ENCODE measurements around the gene TREX2. TPM values are rescaled to one million over a fixed set of nuclear protein-coding genes. Genes with fewer than 3 reads are reported as not detected.

The TREX2 gene
- total RNA-seq, 4 donors from 2014 or later, result 19.3 to 62.6 (median 50.7) TPM

GRCh38 chrX:153487590-153488071 is 41.8 kb upstream of the TREX2 start:
- no peak overlapping the region for H3K27ac ChIP-seq
- H3K4me3 ChIP-seq, result no peak overlapping the region
- no peaks in the 10 kb centered on the region for H3K36me3 ChIP-seq
- no peaks in the 10 kb centered on the region for H3K9me3 ChIP-seq
- no peak for DNase-seq (ENCODE audit: low spot score in 2 of 2)
- 60% methylated on average over 8 of the region's 11 CpGs for WGBS
- peaks cover 29% of the 10 kb centered on the region for H3K4me1 ChIP-seq
- no peaks in the 10 kb centered on the region for H3K27me3 ChIP-seq
- TF ChIP-seq CTCF (IDR thresholded peaks at IDR 0.05) (no peak), POLR2AphosphoS5 (IDR thresholded peaks at IDR 0.05) (no peak), POLR2A (IDR thresholded peaks at IDR 0.05) (no peak), EP300 (IDR thresholded peaks at IDR 0.05) (no peak)

DNA sequence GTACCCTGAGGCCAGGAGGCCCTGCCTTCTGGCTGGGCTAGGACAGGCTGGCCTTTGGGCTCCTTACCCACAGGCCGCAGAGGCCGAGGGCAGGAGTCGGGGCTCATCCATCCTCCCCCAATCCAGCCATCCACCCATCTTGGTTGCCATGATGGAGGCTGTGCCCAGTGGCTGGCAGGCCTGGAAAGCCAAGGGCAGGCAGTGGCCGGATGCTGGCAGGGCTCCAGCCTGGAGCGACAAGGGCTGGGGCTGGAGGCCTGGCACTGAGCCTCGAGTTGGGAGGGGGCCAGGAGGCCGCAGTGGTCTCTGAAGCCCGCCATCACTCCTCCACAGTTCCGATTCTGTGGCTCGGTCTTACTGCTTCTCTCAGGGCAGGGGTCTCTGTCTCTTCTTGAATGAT is 40.3 kb upstream of the TREX2 start:
- 81% methylated on average over 7 of the region's 10 CpGs for WGBS
- Histone ChIP-seq H3K36me3 (no peaks in the 10 kb centered on the region), H3K4me1 (peaks cover 26% of the 10 kb centered on the region), H3K4me3 (no peak overlapping the region), H3K27me3 (no peaks in the 10 kb centered on the region), H3K27ac (no peak overlapping the region), H3K9me3 (no peaks in the 10 kb centered on the region)
- DNase-seq (ENCODE audit: low spot score in 2 of 2), result no peak
- TF ChIP-seq EP300 (IDR thresholded peaks at IDR 0.05) (no peak), POLR2A (IDR thresholded peaks at IDR 0.05) (no peak), CTCF (IDR thresholded peaks at IDR 0.05) (no peak), POLR2AphosphoS5 (IDR thresholded peaks at IDR 0.05) (no peak)

DNA sequence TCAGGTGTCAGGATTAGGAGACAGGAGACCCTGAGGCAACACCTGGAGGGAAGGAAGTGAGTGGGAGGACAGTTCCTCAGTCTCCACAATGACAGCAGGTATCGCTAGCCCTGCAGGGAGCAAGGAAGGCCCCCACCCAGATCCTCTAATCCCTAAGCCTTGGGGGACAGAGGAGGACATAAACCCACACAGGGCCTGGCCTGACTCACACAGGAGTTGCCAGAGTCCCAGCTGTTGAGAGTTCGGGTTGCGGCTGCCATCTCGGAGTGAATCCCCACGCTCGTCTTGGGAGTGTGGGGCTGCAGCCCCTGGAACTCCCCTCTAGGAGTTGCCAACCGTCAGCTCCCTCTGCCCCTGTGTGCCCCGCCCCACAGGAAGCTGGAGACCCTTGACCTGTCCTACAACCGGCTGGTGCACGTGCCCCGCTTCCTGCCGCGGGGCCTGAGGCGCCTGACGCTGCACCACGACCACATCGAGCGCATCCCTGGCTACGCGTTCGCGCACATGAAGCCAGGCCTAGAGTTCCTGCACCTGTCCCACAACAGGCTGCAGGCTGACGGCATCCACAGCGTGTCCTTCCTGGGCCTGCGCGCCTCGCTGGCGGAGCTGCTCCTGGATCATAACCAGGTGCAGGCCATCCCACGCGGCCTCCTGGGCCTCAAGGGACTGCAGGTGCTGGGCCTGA is 39.7 kb upstream of the TREX2 start:
- no peaks in the 10 kb centered on the region for H3K27me3 ChIP-seq
- no peak for TF ChIP-seq EP300 (IDR thresholded peaks at IDR 0.05)
- TF ChIP-seq CTCF (IDR thresholded peaks at IDR 0.05), result no peak
- TF ChIP-seq POLR2A (IDR thresholded peaks at IDR 0.05), result no peak
- no peak for TF ChIP-seq POLR2AphosphoS5 (IDR thresholded peaks at IDR 0.05)
- 90% methylated on average over 17 of the region's 30 CpGs for WGBS
- no peaks in the 10 kb centered on the region for H3K9me3 ChIP-seq
- H3K27ac ChIP-seq, result no peak overlapping the region
- H3K4me3 ChIP-seq, result no peak overlapping the region
- H3K36me3 ChIP-seq, result no peaks in the 10 kb centered on the region
- H3K4me1 ChIP-seq, result peaks cover 29% of the 10 kb centered on the region
- no peak for DNase-seq (ENCODE audit: low spot score in 2 of 2)

DNA sequence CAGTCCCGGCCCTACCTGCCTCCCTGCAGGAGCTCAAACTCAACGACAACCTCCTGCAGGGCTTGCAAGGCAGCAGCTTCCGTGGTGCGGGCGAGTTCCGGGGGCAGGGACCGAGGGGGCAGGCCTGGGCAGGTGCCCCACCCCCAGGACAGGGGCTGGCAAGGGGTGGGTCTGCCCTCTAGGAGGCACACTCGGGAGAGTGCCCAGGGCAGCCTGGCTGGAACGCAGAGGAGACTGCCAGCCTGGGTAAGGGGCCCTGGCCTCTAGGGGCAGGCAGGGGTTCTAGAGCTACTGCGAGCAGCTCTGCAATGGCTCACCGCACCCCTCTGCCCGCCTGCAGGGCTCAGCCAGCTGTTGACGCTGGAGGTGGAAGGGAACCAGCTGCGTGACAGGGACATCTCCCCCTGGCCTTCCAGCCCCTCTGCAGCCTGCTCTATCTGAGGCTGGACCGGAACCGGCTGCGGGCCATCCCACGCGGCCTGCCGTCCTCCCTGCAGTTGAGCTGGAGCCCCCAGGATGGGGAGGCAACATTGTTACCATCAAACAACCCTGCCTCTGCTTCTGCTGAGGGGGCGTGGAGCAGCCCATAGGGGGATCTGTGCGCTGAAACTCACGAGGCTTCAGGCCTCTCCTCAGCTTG is 36.6 kb upstream of the TREX2 start:
- no peak for TF ChIP-seq EP300 (IDR thresholded peaks at IDR 0.05)
- no peak for TF ChIP-seq CTCF (IDR thresholded peaks at IDR 0.05)
- TF ChIP-seq POLR2AphosphoS5 (IDR thresholded peaks at IDR 0.05), result no peak
- TF ChIP-seq POLR2A (IDR thresholded peaks at IDR 0.05), result no peak
- no peak overlapping the region for H3K4me3 ChIP-seq
- H3K4me1 ChIP-seq, result peaks cover 26% of the 10 kb centered on the region
- DNase-seq (ENCODE audit: low spot score in 2 of 2), result no peak
- no peaks in the 10 kb centered on the region for H3K9me3 ChIP-seq
- WGBS, result 80% methylated on average over 2 of the region's 23 CpGs
- H3K36me3 ChIP-seq, result no peaks in the 10 kb centered on the region
- H3K27ac ChIP-seq, result no peak overlapping the region
- no peaks in the 10 kb centered on the region for H3K27me3 ChIP-seq

DNA sequence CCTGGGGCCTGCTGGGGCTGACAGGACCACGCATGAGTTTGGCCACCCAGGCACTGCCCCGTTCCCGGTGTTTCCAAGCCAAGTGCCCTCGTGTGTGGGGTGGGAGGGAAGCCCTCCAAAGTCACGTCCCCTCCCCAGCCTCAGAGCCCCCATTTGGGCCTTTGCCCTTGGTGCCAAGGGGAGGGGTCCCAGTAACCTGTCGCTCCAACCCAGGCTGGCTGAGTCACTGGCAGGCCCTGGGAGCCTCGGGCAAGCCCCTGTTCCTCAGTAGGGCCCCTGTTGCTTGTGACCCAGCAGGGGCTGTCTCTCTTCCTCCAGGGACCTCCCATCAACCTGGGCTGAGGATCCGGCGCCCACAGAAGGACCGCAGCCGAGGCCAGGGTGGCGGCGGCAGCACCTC is 35.2 kb upstream of the TREX2 start:
- TF ChIP-seq EP300 (IDR thresholded peaks at IDR 0.05), result no peak
- no peak for TF ChIP-seq POLR2A (IDR thresholded peaks at IDR 0.05)
- TF ChIP-seq POLR2AphosphoS5 (IDR thresholded peaks at IDR 0.05), result no peak
- TF ChIP-seq CTCF (IDR thresholded peaks at IDR 0.05), result no peak
- H3K36me3 ChIP-seq, result no peaks in the 10 kb centered on the region
- no peak overlapping the region for H3K4me3 ChIP-seq
- peaks cover 32% of the 10 kb centered on the region for H3K4me1 ChIP-seq
- 45% methylated on average over 4 of the region's 13 CpGs for WGBS
- H3K9me3 ChIP-seq, result no peaks in the 10 kb centered on the region
- H3K27me3 ChIP-seq, result no peaks in the 10 kb centered on the region
- no peak for DNase-seq (ENCODE audit: low spot score in 2 of 2)
- H3K27ac ChIP-seq, result no peak overlapping the region
